Lower lobe of right lung (tissue), 2 donors: ENCODE results near the gene COIL. TPM values are rescaled to one million over a fixed set of nuclear protein-coding genes. Genes with fewer than 3 reads are reported as not detected.

ENCODE experiments used
- ATAC-seq, 2 donors: fragments of 200-7000 bp; cut with Tn5 transposase; one replicate each; pipeline ENCODE4 v1.9.1; 2020 to 2022; ENCODE audit warnings: mild to moderate bottlenecking in 2 of 2, moderate library complexity in 2 of 2
- DNase-seq: peaks from one replicate; pipeline ENCODE4 v3.0.0-alpha.2; 2020
- H3K27ac ChIP-seq: fragments of 200-600 bp; one replicate; pipeline ENCODE4 v1.8.0; 2022
- H3K27me3 ChIP-seq: fragments of 200-600 bp; one replicate; pipeline ENCODE4 v1.8.0; 2022; ENCODE audit warnings: low read depth
- H3K36me3 ChIP-seq: fragments of 200-600 bp; one replicate; pipeline ENCODE4 v1.8.0; 2022; ENCODE audit warnings: mild to moderate bottlenecking
- H3K4me1 ChIP-seq: fragments of 200-600 bp; one replicate; pipeline ENCODE4 v1.8.0; 2022
- H3K4me3 ChIP-seq: fragments of 200-600 bp; one replicate; pipeline ENCODE4 v1.8.0; 2022; ENCODE audit warnings: mild to moderate bottlenecking
- H3K9me3 ChIP-seq: fragments of 200-600 bp; one replicate; pipeline ENCODE4 v1.8.0; 2022
- intact Hi-C: fragments of 100-400 bp; cut with DNase I; formaldehyde crosslinking; loops from one replicate; pipeline ENCODE4 v1.11.0; 2022
- total RNA-seq: library from RNA; stranded (reverse); fragmentation: NEBNext Ultra II Directional; extraction: Animal tissue kit (Norgen Biotek cat#: 25700); gene quantifications from one replicate; pipeline ENCODE4 v1.2.1, GENCODE V29; 2021
- TF ChIP-seq, protein P1 (sequence below): fragments of 200-600 bp; IDR thresholded peaks from one replicate; pipeline ENCODE4 v1.8.0; 2022; ENCODE audit warnings: antibody characterized with exemption, mild to moderate bottlenecking
- donor health status: DM: no; HTN: yes; CAD: no; lungs with severe emphysema.

COIL gene
- total RNA-seq, 1 donor from 2014 or later, result 12.4 TPM

DNA sequence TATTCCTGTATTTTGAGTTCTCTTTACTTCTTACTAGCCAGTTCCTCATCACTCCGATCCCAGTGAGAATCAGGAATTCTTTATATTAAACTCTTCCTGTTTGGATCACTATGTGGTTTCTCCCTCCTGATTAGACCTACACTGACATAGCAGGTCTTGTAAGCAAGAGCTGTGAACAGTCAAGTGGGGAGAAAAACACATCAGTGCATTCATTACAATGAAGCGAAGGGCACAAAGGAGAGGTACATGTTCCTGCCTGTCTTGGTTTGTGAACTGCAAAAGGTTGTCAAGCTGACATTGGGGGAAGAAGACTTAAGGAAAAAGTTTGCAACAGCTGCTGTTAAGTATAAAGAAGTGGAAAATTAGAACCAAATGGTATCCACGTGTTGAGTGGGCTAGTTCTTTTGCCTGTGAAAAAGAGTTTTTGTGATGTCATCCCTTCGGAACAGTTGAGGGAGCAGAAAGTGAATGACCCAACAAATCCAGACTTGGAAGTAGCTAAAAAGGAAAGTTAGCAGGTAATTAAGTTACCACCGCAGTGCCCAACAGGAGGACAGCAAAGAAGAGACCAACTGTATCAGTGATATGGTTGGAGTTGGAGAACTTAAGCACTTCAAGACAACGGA, 24.0 kb downstream of the COIL start:
- TF ChIP-seq, protein P1, sequence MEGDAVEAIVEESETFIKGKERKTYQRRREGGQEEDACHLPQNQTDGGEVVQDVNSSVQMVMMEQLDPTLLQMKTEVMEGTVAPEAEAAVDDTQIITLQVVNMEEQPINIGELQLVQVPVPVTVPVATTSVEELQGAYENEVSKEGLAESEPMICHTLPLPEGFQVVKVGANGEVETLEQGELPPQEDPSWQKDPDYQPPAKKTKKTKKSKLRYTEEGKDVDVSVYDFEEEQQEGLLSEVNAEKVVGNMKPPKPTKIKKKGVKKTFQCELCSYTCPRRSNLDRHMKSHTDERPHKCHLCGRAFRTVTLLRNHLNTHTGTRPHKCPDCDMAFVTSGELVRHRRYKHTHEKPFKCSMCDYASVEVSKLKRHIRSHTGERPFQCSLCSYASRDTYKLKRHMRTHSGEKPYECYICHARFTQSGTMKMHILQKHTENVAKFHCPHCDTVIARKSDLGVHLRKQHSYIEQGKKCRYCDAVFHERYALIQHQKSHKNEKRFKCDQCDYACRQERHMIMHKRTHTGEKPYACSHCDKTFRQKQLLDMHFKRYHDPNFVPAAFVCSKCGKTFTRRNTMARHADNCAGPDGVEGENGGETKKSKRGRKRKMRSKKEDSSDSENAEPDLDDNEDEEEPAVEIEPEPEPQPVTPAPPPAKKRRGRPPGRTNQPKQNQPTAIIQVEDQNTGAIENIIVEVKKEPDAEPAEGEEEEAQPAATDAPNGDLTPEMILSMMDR, result no peak
- no peaks in the 10 kb centered on the region for H3K27me3 ChIP-seq
- H3K36me3 ChIP-seq, result peaks cover 71% of the 10 kb centered on the region
- ATAC-seq, result no peak
- H3K4me3 ChIP-seq, result no peak overlapping the region
- intact Hi-C loops, result no loop called here
- no peak for DNase-seq
- H3K4me1 ChIP-seq, result no peaks in the 10 kb centered on the region
- H3K9me3 ChIP-seq, result no peaks in the 10 kb centered on the region
- H3K27ac ChIP-seq, result no peak overlapping the region

DNA sequence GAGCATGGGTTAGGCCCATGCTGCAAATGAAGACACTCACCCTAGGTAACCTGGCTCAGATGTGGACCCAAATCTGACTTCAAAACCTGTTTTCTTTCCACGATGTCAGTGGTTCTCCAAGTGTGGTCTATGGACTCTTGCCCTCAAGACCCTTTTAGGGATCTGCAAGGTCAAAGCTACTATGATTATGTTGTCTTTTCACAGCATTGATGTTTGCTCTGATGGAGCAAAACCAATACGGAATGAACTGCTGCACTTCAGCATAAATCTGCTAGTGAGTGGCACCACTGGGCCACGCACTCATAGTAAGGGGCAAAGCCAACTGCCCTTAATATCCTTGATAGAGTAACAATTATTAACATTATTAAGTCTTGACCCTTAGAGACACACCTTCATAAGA, 25.4 kb downstream of the COIL start:
- no peak for DNase-seq
- peak in 1 of 2 donors; percentile 39 for ATAC-seq

DNA sequence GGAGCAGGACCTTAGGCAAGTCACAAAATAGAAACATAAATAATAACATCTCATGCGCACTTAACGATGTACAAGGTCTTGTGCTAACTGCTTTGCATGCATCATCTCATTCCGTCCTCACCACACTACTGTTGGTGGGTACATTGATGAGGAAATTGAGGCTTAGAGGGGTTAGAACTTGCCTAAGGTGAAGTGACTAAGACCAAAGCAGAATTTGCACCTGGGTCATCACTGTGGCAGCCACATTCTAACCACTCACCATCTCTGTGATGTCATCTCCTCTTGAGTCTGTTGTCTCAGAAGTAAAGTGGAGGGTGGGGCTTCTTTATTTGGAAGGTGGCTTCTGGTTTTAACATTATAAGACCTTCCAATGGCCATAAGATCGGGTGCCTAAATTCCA, 26.6 kb downstream of the COIL start:
- no peak for DNase-seq
- Histone ChIP-seq H3K4me1 (no peaks in the 10 kb centered on the region), H3K36me3 (peaks cover 49% of the 10 kb centered on the region), H3K27me3 (no peaks in the 10 kb centered on the region), H3K4me3 (no peak overlapping the region), H3K9me3 (peaks cover 5% of the 10 kb centered on the region), H3K27ac (no peak overlapping the region)
- intact Hi-C loops, result no loop called here
- ATAC-seq, result no peak
- TF ChIP-seq, protein P1, result no peak

More for the DNA sequence above, 25.4 kb downstream of the COIL start:
- Histone ChIP-seq H3K36me3 (peaks cover 57% of the 10 kb centered on the region), H3K4me3 (no peak overlapping the region), H3K4me1 (no peaks in the 10 kb centered on the region), H3K9me3 (no peaks in the 10 kb centered on the region), H3K27ac (no peak overlapping the region), H3K27me3 (no peaks in the 10 kb centered on the region)
- TF ChIP-seq, protein P1, result no peak
- intact Hi-C loops, result no loop called here

DNA sequence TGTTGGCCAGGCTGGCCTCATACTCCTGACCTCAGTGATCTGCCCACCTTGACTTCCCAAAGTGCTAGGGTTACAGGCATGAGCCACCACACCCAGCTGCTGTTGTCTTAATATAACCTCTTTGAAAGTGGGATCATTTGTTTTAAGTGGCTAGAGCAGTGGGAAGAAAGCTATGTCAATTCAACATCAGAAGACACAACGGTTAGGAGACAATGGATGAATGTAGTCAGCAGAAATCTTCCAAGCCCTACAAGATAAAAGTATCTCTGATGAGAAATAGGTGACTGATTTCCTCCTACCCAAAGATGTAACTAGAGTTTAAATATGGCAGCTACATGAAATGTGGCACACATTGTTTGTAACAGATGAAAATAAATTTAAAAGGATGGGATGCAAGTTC, 27.0 kb downstream of the COIL start:
- ATAC-seq (no peak), DNase-seq (no peak)
- intact Hi-C loops, result no loop called here
- H3K27me3 ChIP-seq, result no peaks in the 10 kb centered on the region
- H3K4me1 ChIP-seq, result no peaks in the 10 kb centered on the region
- no peak overlapping the region for H3K27ac ChIP-seq
- H3K9me3 ChIP-seq, result peaks cover 5% of the 10 kb centered on the region
- TF ChIP-seq, protein P1, result no peak
- H3K36me3 ChIP-seq, result peaks cover 45% of the 10 kb centered on the region
- no peak overlapping the region for H3K4me3 ChIP-seq

DNA sequence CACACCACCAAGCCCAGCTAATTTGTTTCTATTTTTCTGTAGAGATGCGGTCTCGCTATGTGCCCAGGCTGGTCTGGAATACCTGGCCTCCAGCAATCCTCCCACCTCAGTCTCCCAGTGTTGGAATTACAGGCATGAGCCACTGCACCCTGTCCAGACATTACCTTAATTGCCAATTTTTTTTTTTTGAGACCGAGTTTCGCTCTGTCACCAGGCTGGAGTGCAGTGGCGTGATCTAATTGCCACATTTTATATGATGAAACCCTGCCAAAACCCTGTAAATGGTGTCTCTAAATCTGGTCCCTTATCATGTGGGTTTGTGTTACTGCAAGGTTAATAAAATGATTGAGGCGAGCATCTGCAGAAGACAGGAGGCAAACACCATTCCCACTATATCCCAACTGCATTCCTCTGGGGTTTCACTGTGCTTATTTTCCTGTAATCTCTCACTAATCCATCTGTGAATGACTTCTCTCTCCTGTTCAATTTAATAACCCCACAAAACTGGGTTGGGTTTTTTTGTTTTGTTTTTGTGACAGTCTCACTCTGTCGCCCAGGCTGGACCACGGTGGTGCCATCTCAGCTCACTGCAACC, 27.6 kb downstream of the COIL start:
- DNase-seq, result no peak
- ATAC-seq, result no peak
- TF ChIP-seq, protein P1, result no peak
- H3K9me3 ChIP-seq, result peaks cover 5% of the 10 kb centered on the region
- intact Hi-C loops, result no loop called here
- H3K4me3 ChIP-seq, result no peak overlapping the region
- H3K4me1 ChIP-seq, result no peaks in the 10 kb centered on the region
- no peaks in the 10 kb centered on the region for H3K27me3 ChIP-seq
- peaks cover 39% of the 10 kb centered on the region for H3K36me3 ChIP-seq
- H3K27ac ChIP-seq, result no peak overlapping the region
